A549 (cell line): ENCODE data around the gene ELF4. TPM values are rescaled to one million over a fixed set of nuclear protein-coding genes. Genes with fewer than 3 reads are reported as not detected.

Experiments
- ATAC-seq, 2 experiments: fragments of 200-7000 bp in 1 of 2; fragments of >200 bp in 1 of 2; cut with Nextera tagmentation in 1 of 2; cut with Tn5 transposase in 1 of 2; 3 replicates each; pipeline versions ENCODE4 v1.8.0 to v1.9.1; 2018 to 2020; ENCODE audit warnings: mild to moderate bottlenecking in 1 of 2, moderate library complexity in 1 of 2
- CTCF ChIA-PET: fragments of 300-600 bp; sonication (Branson Sonifier 250); formaldehyde crosslinking; extraction: SDS; loops from one replicate; lab custom pipeline; 2021; ENCODE audit warnings: antibody characterized with exemption, inconsistent platforms; lab: Yijun Ruan, JAX
- POLR2A ChIA-PET: fragments of 350-600 bp; formaldehyde crosslinking; extraction: SDS; loops from one replicate; lab custom pipeline; 2021; ENCODE audit warnings: antibody characterized with exemption, inconsistent platforms; lab: Yijun Ruan, JAX
- DNase-seq, 2 experiments: peaks; one replicate each; pipeline versions ENCODE4 v3.0.0 to v3.0.0-alpha.2; 2011 to 2016; ENCODE audit warnings: low read depth in 1 of 2, low spot score in 1 of 2
- FAIRE-seq: peaks from 2 replicates; lab custom pipeline; 2011; peaks lifted over from hg19 to GRCh38; lab: Jason Lieb, UNC
- H3K27ac ChIP-seq, 2 experiments: fragments of >200 bp; sonication (Bioruptor Twin); formaldehyde crosslinking; 3 replicates each; pipeline ENCODE4 v1.5.1; 2016 to 2017
- H3K4me1 ChIP-seq: fragments of >200 bp; sonication (Bioruptor Twin); formaldehyde crosslinking; 3 replicates; pipeline ENCODE4 v1.6.1; 2016
- H3K4me2 ChIP-seq: fragments of >200 bp; sonication (Bioruptor Twin); formaldehyde crosslinking; 3 replicates; pipeline ENCODE4 v1.6.1; 2016
- H3K4me3 ChIP-seq: fragments of >200 bp; sonication (Bioruptor Twin); formaldehyde crosslinking; 3 replicates; pipeline ENCODE4 v1.5.1; 2016
- H3K9me3 ChIP-seq: fragments of >200 bp; sonication (Bioruptor Twin); formaldehyde crosslinking; 3 replicates; pipeline ENCODE4 v1.6.1; 2016
- CBX8 ChIP-seq: fragments of 200-600 bp; sonication (generic); IDR thresholded peaks from 2 replicates; pipeline ENCODE4 v1.6.1; 2016
- CHD4 ChIP-seq: fragments of 200-600 bp; sonication (generic); IDR thresholded peaks from 2 replicates; pipeline ENCODE4 v1.6.1; 2016; ENCODE audit warnings: antibody characterized with exemption, mild to moderate bottlenecking, borderline replicate concordance
- FOXS1 ChIP-seq: fragments of 250-450 bp; sonication (Bioruptor Pico); IDR thresholded peaks from 2 replicates; pipeline ENCODE4 v1.5.0; 2020; ENCODE audit warnings: mild to moderate bottlenecking, moderate library complexity
- NPAS2 ChIP-seq: fragments of 250-450 bp; sonication (Bioruptor Pico); IDR thresholded peaks from 2 replicates; pipeline ENCODE4 v1.8.0; 2022; ENCODE audit warnings: mild to moderate bottlenecking, moderate library complexity, borderline replicate concordance
- NR3C1 ChIP-seq: fragments of >200 bp; sonication (Bioruptor Twin); formaldehyde crosslinking; IDR thresholded peaks from 3 replicates; pipeline ENCODE4 v1.6.1; 2017
- RAD21 ChIP-seq, 2 experiments: fragments of >200 bp in 1 of 2; sonication (Bioruptor Twin) in 1 of 2; formaldehyde crosslinking in 1 of 2; IDR thresholded peaks in 1 of 2; conservative IDR thresholded peaks in 1 of 2; 2 replicates in 1 of 2; 3 replicates in 1 of 2; pipeline ENCODE4 v1.6.1; 2012 to 2018; ENCODE audit warnings: inconsistent platforms in 1 of 2
- RARB ChIP-seq: fragments of 250-450 bp; sonication (Bioruptor Pico); IDR thresholded peaks from 2 replicates; pipeline ENCODE4 v1.8.0; 2021; ENCODE audit warnings: mild to moderate bottlenecking, moderate library complexity
- RCOR1 ChIP-seq: fragments of 150-350 bp; IDR thresholded peaks from 2 replicates; pipeline ENCODE4 v1.6.1; 2014; ENCODE audit warnings: antibody characterized with exemption, low read length, low read depth
- RNF2 ChIP-seq: fragments of 200-600 bp; sonication (generic); IDR thresholded peaks from 2 replicates; pipeline ENCODE4 v1.6.1; 2016; ENCODE audit warnings: low read depth, mild to moderate bottlenecking, antibody characterized with exemption, moderate library complexity, borderline replicate concordance
- SMC3 ChIP-seq: fragments of >200 bp; sonication (Bioruptor Twin); formaldehyde crosslinking; IDR thresholded peaks from 3 replicates; pipeline ENCODE4 v1.6.1; 2018; ENCODE audit warnings: inconsistent platforms
- ZFP36 ChIP-seq: fragments of 450-650 bp; IDR thresholded peaks from 2 replicates; pipeline ENCODE4 v1.6.1; 2014; ENCODE audit warnings: borderline replicate concordance; ENCODE audit not compliant: partially characterized antibody
- WGBS: methylation state at CpG from one replicate; pipeline ENCODE4 v1.1.6; 2017; ENCODE audit errors: missing lambda C conversion rate; 5-methylcytosine and 5-hydroxymethylcytosine counted together
- polyA plus RNA-seq, 4 experiments: library from polyadenylated mRNA; depleted of rRNA in 3 of 4; stranded (reverse); fragments of >200 nt; fragmentation: RNase III in 1 of 4; extraction: RNeasy Plus Mini Kit Qiagen cat#74134 plus additional on column Dnase treatment in 1 of 4; gene quantifications; 2 replicates in 3 of 4; 3 replicates in 1 of 4; pipeline ENCODE4 v1.2.3, GENCODE V29; 2011 to 2017
- TF ChIP-seq, protein P1 (sequence below): fragments of >200 bp; sonication (Bioruptor Twin); formaldehyde crosslinking; IDR thresholded peaks from 3 replicates; pipeline ENCODE4 v1.5.1; 2016
- TF ChIP-seq, protein P2 (sequence below): fragments of 250-450 bp; sonication (Bioruptor Pico); IDR thresholded peaks from 2 replicates; pipeline ENCODE4 v1.5.0; 2020; ENCODE audit warnings: low read depth, mild to moderate bottlenecking, moderate library complexity
- TF ChIP-seq, protein P3 (sequence below): fragments of >200 bp; sonication (Bioruptor Twin); formaldehyde crosslinking; IDR thresholded peaks from 2 replicates; pipeline ENCODE4 v1.6.1; 2016

The ELF4 gene
- polyA plus RNA-seq, 2 of the 4 experiments (the other 2 are of a cell fraction): 16.0 to 18.0 TPM

DNA sequence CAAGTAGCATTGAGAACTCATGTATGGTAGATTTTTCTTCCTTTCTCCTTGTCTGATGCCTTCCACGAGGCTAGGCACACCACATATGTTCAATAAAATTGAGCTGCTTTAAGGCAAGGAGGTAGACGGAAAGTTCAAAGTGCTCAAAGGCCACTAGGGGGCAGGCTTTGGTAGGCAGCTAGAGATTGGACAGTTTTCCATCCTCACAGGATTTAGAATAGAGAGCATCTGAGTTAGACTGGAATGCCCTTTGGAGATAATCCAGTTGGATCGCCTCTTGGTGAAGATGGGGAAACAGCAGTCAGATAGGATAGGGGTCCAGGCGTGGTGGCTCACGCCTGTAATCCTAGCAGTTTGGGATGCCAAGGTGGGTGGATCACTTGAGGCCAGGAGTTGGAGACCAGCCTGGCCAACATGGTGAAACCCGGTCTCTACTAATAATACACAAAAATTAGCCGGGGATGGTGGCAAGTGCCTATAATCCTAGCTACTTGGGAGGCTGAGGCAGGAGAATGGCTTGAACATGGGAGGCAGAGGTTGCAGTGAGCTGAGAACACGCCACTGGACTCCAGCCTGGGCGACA lies 30.4 kb downstream of the ELF4 start:
- FAIRE-seq (peak; percentile 32), DNase-seq (peak; percentile 71 to 72), ATAC-seq (peak; percentile 75 to 89; a peak in 5 of 6 replicates)
- Histone ChIP-seq H3K4me2 (no peak overlapping the region), H3K9me3 (no peaks in the 10 kb centered on the region), H3K4me3 (no peak overlapping the region), H3K4me1 (0 out of 3 replicates have a peak, but pooled peaks cover 3% of the 10 kb centered on the region), H3K27ac (no peak overlapping the region)
- ChIA-PET CTCF (interaction anchor here (0.6 to 6.3 kb wide), 36 partner anchors 8 to 475 kb away, joined by 3 to 91 read pairs (median 4); partner anchors contain the start of gene ELF4), POLR2A (interaction anchor here (1.0 kb wide), 2 partner anchors 29 to 41 kb away, joined by 3 to 4 read pairs; no protein-coding TSS in a partner anchor)
- WGBS: 34% methylated on average over 9 of the region's 9 CpGs
- TF ChIP-seq NPAS2 (CRISPR knock-in tag) (no peak), RAD21 (conservative IDR thresholded peaks at IDR 0.05 in 1 of 2, IDR thresholded peaks at IDR 0.05 in 1 of 2) (peak; percentile 79 to 85), SMC3 (peak; percentile 65)
- TF ChIP-seq, protein P1, sequence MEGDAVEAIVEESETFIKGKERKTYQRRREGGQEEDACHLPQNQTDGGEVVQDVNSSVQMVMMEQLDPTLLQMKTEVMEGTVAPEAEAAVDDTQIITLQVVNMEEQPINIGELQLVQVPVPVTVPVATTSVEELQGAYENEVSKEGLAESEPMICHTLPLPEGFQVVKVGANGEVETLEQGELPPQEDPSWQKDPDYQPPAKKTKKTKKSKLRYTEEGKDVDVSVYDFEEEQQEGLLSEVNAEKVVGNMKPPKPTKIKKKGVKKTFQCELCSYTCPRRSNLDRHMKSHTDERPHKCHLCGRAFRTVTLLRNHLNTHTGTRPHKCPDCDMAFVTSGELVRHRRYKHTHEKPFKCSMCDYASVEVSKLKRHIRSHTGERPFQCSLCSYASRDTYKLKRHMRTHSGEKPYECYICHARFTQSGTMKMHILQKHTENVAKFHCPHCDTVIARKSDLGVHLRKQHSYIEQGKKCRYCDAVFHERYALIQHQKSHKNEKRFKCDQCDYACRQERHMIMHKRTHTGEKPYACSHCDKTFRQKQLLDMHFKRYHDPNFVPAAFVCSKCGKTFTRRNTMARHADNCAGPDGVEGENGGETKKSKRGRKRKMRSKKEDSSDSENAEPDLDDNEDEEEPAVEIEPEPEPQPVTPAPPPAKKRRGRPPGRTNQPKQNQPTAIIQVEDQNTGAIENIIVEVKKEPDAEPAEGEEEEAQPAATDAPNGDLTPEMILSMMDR: peak; percentile 78

DNA sequence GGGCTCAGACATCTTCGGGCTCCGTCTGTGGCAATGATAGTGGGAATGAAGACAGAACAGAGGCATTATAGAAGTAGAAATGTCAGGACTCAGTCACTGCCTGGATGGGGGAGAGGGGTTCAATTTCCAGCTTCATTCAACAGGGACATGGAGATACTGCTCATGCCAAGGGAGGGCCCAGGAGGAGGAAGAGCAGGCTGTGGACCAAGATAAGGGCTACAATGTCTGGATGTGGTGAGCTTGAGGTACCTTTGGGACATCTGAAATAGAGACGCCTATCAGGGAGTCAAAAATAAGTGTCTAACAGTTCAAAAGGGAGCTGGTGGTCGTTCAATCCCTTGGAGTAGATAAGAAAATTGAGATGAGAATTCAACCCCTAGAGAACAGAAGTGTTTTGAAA lies 34.5 kb downstream of the ELF4 start:
- no peak overlapping the region for H3K4me2 ChIP-seq
- CTCF ChIA-PET: interaction anchor here (1.0 to 1.7 kb wide), 4 partner anchors 10 to 116 kb away, joined by 3 to 7 read pairs (median 4); no protein-coding TSS in a partner anchor
- no peak overlapping the region for H3K27ac ChIP-seq
- POLR2A ChIA-PET: no interaction called here
- DNase-seq (no peak), ATAC-seq (no peak), FAIRE-seq (no peak)
- H3K9me3 ChIP-seq: no peaks in the 10 kb centered on the region
- 87% methylated on average over 4 of the region's 4 CpGs for WGBS
- TF ChIP-seq, protein P2, sequence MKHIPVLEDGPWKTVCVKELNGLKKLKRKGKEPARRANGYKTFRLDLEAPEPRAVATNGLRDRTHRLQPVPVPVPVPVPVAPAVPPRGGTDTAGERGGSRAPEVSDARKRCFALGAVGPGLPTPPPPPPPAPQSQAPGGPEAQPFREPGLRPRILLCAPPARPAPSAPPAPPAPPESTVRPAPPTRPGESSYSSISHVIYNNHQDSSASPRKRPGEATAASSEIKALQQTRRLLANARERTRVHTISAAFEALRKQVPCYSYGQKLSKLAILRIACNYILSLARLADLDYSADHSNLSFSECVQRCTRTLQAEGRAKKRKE (CRISPR knock-in tag): no peak
- TF ChIP-seq, protein P3, sequence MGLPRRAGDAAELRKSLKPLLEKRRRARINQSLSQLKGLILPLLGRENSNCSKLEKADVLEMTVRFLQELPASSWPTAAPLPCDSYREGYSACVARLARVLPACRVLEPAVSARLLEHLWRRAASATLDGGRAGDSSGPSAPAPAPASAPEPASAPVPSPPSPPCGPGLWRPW: no peak
- H3K4me3 ChIP-seq: no peak overlapping the region
- H3K4me1 ChIP-seq: no peaks in the 10 kb centered on the region

DNA sequence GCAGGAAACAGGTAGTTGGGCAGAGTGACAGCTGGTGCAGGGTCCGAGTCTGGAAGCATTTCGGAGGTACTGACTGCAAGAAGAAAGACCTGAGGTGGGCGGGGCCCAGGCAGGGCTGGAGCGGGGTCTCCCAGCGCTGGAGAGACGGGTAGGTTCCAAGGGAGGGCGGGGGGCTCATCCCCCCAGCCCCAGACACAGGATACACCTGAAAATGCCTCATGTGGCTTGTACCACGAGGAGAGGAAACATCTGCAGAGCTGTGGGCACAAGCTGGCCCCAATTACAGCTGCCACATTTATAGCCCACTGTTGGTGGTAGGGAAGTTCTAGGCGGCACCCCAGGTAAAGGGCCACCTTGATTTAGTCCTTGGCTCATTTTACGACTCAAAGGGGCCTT lies 38.0 kb downstream of the ELF4 start:
- H3K4me2 ChIP-seq: no peak overlapping the region
- DNase-seq: no peak
- ChIA-PET CTCF (interaction anchor here (0.6 to 4.3 kb wide), 3 partner anchors 12 to 120 kb away, joined by 3 to 32 read pairs (median 3); no protein-coding TSS in a partner anchor), POLR2A (no interaction called here)
- H3K9me3 ChIP-seq: no peaks in the 10 kb centered on the region
- no peak for TF ChIP-seq ZFP36
- no peak for TF ChIP-seq RARB (CRISPR knock-in tag)
- TF ChIP-seq FOXS1 (CRISPR knock-in tag): no peak
- TF ChIP-seq NR3C1: no peak
- TF ChIP-seq SMC3: no peak
- TF ChIP-seq RNF2: no peak
- no peak for TF ChIP-seq RCOR1
- no peak for TF ChIP-seq CHD4
- no peak for TF ChIP-seq CBX8
- WGBS: 89% methylated on average over 7 of the region's 10 CpGs
- no peak overlapping the region for H3K4me3 ChIP-seq
- H3K27ac ChIP-seq: no peak overlapping the region
- no peak for ATAC-seq
- H3K4me1 ChIP-seq: no peaks in the 10 kb centered on the region
- no peak for FAIRE-seq
